HL-60 (cell line): ENCODE measurements around the gene CYCS.
A peak's percentile ranks its signal among the peaks of the same experiment; 100 is the strongest.
"Not testable (repeated sequence)": the region's sequence is repeated elsewhere in the genome, so short reads cannot be mapped to it uniquely, and the experiment has no call there.

Experiments used
- DNase-seq, 2 experiments: peaks; one replicate each; pipeline ENCODE4 v3.0.0-alpha.2; 2010 to 2020; ENCODE audit warnings: low read depth in 1 of 2, low spot score in 1 of 2
- H3K27ac ChIP-seq: fragments of 250-450 bp; sonication (Bioruptor Pico); replicated peaks from 2 replicates; pipeline ENCODE4 v1.5.1; 2020; ENCODE audit warnings: mild to moderate bottlenecking, moderate library complexity
- H3K27me3 ChIP-seq: fragments of 250-450 bp; sonication (Bioruptor Pico); 2 replicates; pipeline ENCODE4 v1.5.1; 2021; ENCODE audit warnings: mild to moderate bottlenecking, moderate library complexity; ENCODE audit not compliant: insufficient read depth, poor library complexity, severe bottlenecking
- H3K4me3 ChIP-seq: replicated peaks from 2 replicates; pipeline ENCODE4 v1.5.1; 2011; ENCODE audit warnings: mild to moderate bottlenecking, control low read depth, low read length; ENCODE audit not compliant: insufficient read depth
- GABPA ChIP-seq: IDR thresholded peaks from 2 replicates; pipeline ENCODE4 v1.6.1; 2012; ENCODE audit warnings: low read depth
- POLR2AphosphoS5 ChIP-seq: IDR thresholded peaks from 2 replicates; pipeline ENCODE4 v1.6.1; 2012; ENCODE audit warnings: low read depth
- SPI1 ChIP-seq: IDR thresholded peaks from 2 replicates; pipeline ENCODE4 v1.6.1; 2012; ENCODE audit warnings: low read depth, mild to moderate bottlenecking, borderline replicate concordance
- TF ChIP-seq, protein P1 (sequence below): IDR thresholded peaks from one replicate; pipeline ENCODE4 v1.5.1; 2011; ENCODE audit warnings: low read length, control low read depth, inconsistent platforms; ENCODE audit not compliant: insufficient read depth
- TF ChIP-seq, protein P2 (sequence below): IDR thresholded peaks from 2 replicates; pipeline ENCODE4 v1.6.1; 2012; ENCODE audit warnings: low read depth; ENCODE audit not compliant: insufficient replicate concordance

CYCS gene

DNA sequence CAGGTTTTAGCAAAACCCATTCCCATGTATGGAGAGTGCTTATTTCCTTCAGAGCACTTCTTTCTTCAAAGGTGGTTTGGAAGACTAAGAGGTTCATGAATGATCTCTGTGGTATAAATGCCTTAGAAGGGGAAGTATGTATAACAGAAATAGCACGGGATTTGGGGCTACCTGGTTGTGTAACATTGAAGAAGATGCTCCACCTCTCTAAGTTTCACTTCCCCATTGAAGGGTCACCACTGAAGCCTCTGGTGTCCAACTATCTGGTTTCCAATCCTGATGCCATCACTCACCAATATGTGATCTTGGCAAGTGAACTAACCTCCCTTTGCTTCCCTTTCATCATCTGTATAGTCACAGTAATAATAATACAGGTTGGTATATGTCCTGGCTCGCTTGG is 37.2 kb downstream of the CYCS start:
- TF ChIP-seq, protein P1, sequence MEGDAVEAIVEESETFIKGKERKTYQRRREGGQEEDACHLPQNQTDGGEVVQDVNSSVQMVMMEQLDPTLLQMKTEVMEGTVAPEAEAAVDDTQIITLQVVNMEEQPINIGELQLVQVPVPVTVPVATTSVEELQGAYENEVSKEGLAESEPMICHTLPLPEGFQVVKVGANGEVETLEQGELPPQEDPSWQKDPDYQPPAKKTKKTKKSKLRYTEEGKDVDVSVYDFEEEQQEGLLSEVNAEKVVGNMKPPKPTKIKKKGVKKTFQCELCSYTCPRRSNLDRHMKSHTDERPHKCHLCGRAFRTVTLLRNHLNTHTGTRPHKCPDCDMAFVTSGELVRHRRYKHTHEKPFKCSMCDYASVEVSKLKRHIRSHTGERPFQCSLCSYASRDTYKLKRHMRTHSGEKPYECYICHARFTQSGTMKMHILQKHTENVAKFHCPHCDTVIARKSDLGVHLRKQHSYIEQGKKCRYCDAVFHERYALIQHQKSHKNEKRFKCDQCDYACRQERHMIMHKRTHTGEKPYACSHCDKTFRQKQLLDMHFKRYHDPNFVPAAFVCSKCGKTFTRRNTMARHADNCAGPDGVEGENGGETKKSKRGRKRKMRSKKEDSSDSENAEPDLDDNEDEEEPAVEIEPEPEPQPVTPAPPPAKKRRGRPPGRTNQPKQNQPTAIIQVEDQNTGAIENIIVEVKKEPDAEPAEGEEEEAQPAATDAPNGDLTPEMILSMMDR: no peak
- peak; percentile 76; the same call in 1 of the 2 replicates for TF ChIP-seq SPI1
- H3K4me3 ChIP-seq: no peak overlapping the region
- H3K27me3 ChIP-seq: no peaks in the 10 kb centered on the region
- DNase-seq: peak; percentile 36 to 76
- H3K27ac ChIP-seq: no peak overlapping the region

DNA sequence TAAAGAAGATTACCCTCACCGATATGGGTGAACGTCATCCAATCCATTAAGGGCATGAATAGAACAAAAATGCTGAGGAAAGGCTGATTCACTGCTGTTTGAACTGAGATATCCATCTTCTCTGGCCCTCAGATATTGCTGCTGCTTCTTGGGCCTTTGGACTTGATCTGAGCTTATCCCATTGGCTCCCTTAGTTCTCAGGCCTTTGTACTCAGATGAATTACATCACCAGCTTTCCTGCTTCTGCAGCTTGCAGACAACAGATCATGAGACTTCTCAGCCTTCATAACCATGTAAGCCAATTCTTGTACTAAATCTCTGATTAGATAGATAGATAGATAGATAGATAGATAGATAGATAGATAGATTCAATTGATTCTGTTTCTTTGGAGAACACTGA is 40.2 kb downstream of the CYCS start:
- Histone ChIP-seq H3K27ac (no peak overlapping the region), H3K27me3 (no peaks in the 10 kb centered on the region), H3K4me3 (no peak overlapping the region)
- DNase-seq: no peak
- TF ChIP-seq, protein P2, sequence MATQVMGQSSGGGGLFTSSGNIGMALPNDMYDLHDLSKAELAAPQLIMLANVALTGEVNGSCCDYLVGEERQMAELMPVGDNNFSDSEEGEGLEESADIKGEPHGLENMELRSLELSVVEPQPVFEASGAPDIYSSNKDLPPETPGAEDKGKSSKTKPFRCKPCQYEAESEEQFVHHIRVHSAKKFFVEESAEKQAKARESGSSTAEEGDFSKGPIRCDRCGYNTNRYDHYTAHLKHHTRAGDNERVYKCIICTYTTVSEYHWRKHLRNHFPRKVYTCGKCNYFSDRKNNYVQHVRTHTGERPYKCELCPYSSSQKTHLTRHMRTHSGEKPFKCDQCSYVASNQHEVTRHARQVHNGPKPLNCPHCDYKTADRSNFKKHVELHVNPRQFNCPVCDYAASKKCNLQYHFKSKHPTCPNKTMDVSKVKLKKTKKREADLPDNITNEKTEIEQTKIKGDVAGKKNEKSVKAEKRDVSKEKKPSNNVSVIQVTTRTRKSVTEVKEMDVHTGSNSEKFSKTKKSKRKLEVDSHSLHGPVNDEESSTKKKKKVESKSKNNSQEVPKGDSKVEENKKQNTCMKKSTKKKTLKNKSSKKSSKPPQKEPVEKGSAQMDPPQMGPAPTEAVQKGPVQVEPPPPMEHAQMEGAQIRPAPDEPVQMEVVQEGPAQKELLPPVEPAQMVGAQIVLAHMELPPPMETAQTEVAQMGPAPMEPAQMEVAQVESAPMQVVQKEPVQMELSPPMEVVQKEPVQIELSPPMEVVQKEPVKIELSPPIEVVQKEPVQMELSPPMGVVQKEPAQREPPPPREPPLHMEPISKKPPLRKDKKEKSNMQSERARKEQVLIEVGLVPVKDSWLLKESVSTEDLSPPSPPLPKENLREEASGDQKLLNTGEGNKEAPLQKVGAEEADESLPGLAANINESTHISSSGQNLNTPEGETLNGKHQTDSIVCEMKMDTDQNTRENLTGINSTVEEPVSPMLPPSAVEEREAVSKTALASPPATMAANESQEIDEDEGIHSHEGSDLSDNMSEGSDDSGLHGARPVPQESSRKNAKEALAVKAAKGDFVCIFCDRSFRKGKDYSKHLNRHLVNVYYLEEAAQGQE: no peak
- no peak for TF ChIP-seq SPI1
- TF ChIP-seq GABPA: no peak
- TF ChIP-seq, protein P1: no peak
- TF ChIP-seq POLR2AphosphoS5: no peak

DNA sequence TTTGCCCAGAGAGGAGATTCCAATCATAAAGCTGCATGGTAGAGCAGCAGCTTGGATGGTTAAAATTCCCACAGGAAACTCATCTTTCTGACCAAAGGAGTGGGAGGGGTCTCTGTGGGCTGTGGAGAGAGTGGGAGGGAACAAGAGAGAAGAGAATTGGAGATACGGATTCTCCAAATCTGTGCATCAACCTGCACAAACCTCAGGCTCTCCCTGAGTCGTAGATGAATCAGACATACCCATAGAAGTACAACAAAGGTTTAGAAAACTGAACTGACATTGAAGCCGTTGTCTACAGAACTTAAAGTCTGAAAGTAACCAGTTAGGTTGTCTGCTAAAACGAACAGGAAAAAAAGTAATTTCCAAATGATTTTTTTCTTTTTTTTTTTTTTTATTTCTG is 41.9 kb downstream of the CYCS start:
- Histone ChIP-seq H3K27me3 (no peaks in the 10 kb centered on the region), H3K27ac (no peak overlapping the region), H3K4me3 (no peak overlapping the region)
- no peak for DNase-seq
- TF ChIP-seq, protein P2: no peak
- TF ChIP-seq GABPA (no peak), POLR2AphosphoS5 (no peak), SPI1 (no peak)
- TF ChIP-seq, protein P1: no peak

DNA sequence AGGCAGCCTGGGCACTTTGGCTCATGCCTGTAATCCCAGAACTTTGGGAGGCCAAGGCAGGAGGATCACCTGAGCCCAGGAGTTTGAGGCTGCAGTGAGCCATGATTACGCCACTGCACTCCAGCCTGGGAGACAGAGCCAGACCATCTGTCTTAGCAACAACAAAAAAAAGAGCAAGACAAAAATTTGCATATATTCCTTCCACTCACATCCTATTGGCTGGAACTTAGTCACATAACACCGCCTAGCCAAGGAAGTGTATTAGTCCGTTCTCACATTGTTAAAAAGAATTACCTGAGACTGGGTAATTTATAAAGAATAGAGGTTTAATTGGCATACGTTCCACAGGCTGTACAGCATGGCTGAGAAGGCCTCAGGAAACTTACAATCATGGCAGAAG is 43.0 kb downstream of the CYCS start:
- DNase-seq, H3K27ac ChIP-seq, H3K27me3 ChIP-seq, H3K4me3 ChIP-seq: not testable (repeated sequence)
